Measurements from ENCODE around the gene SYNDIG1. TPM values are rescaled to one million over a fixed set of nuclear protein-coding genes. Genes with fewer than 3 reads are reported as not detected.

The SYNDIG1 gene
- total RNA-seq, 2 experiments from 2014 or later, result not detected

GRCh38 chr20:24531202-24531601, 61.8 kb downstream of the SYNDIG1 start:
- no peaks in the 10 kb centered on the region for H3K4me1 Mint-ChIP-seq (ENCODE audit: low read depth)
- no peak overlapping the region for H3K27ac Mint-ChIP-seq
- H3K27me3 Mint-ChIP-seq, result peaks cover 3% of the 10 kb centered on the region
- intact Hi-C loops (cut with micrococcal nuclease), result no loop called here
- ChIA-PET CTCF (no interaction called here), POLR2A (no interaction called here)
- H3K36me3 Mint-ChIP-seq, result no peaks in the 10 kb centered on the region
- no peaks in the 10 kb centered on the region for H3K9me3 Mint-ChIP-seq
- no peak overlapping the region for H3K4me3 Mint-ChIP-seq
- DNase-seq, result no peak

GRCh38 chr20:24531631-24532419, 62.4 kb downstream of the SYNDIG1 start:
- Mint-ChIP-seq H3K4me1 (ENCODE audit: low read depth) (no peaks in the 10 kb centered on the region), H3K4me3 (no peak overlapping the region), H3K27me3 (peaks cover 3% of the 10 kb centered on the region), H3K9me3 (no peaks in the 10 kb centered on the region), H3K27ac (no peak overlapping the region), H3K36me3 (no peaks in the 10 kb centered on the region)
- intact Hi-C loops (cut with micrococcal nuclease), result no loop called here
- POLR2A ChIA-PET, result no interaction called here
- no peak for DNase-seq
- CTCF ChIA-PET, result interaction anchor here (1.0 kb wide), 1 partner anchor 8 kb away, joined by 3 read pairs; no protein-coding TSS in a partner anchor

- Mint-ChIP-seq H3K4me1 (ENCODE audit: low read depth) (no peaks in the 10 kb centered on the region), H3K36me3 (no peaks in the 10 kb centered on the region), H3K27me3 (peaks cover 3% of the 10 kb centered on the region), H3K9me3 (no peaks in the 10 kb centered on the region), H3K27ac (no peak overlapping the region), H3K4me3 (no peak overlapping the region)
- no peak for DNase-seq
- CTCF ChIA-PET, result no interaction called here
- POLR2A ChIA-PET, result no interaction called here
- intact Hi-C loops (cut with micrococcal nuclease), result no loop called here
Measured at GRCh38 chr20:24533449-24533848, 64.0 kb downstream of the SYNDIG1 start.

- Mint-ChIP-seq H3K27me3 (no peaks in the 10 kb centered on the region), H3K36me3 (no peaks in the 10 kb centered on the region), H3K4me1 (ENCODE audit: low read depth) (no peaks in the 10 kb centered on the region), H3K9me3 (no peaks in the 10 kb centered on the region), H3K4me3 (no peak overlapping the region), H3K27ac (no peak overlapping the region)
- ChIA-PET CTCF (no interaction called here), POLR2A (no interaction called here)
- intact Hi-C loops (cut with micrococcal nuclease), result no loop called here
- no peak for DNase-seq
Measured at GRCh38 chr20:24534282-24534681, 64.9 kb downstream of the SYNDIG1 start.

GRCh38 chr20:24535941-24536730, 66.7 kb downstream of the SYNDIG1 start:
- H3K27me3 Mint-ChIP-seq, result peaks cover 5% of the 10 kb centered on the region
- H3K4me1 Mint-ChIP-seq (ENCODE audit: low read depth), result no peaks in the 10 kb centered on the region
- H3K4me3 Mint-ChIP-seq, result no peak overlapping the region
- H3K9me3 Mint-ChIP-seq, result no peaks in the 10 kb centered on the region
- POLR2A ChIA-PET, result no interaction called here
- intact Hi-C loops (cut with micrococcal nuclease), result no loop called here
- CTCF ChIA-PET, result no interaction called here
- H3K36me3 Mint-ChIP-seq, result no peaks in the 10 kb centered on the region
- no peak overlapping the region for H3K27ac Mint-ChIP-seq
- no peak for DNase-seq

GRCh38 chr20:24537210-24537609, 67.8 kb downstream of the SYNDIG1 start:
- no peaks in the 10 kb centered on the region for H3K9me3 Mint-ChIP-seq
- DNase-seq, result no peak
- intact Hi-C loops (cut with micrococcal nuclease), result no loop called here
- CTCF ChIA-PET, result no interaction called here
- H3K27me3 Mint-ChIP-seq, result peaks cover 11% of the 10 kb centered on the region
- POLR2A ChIA-PET, result no interaction called here
- H3K4me3 Mint-ChIP-seq, result no peak overlapping the region
- no peaks in the 10 kb centered on the region for H3K36me3 Mint-ChIP-seq
- no peaks in the 10 kb centered on the region for H3K4me1 Mint-ChIP-seq (ENCODE audit: low read depth)
- no peak overlapping the region for H3K27ac Mint-ChIP-seq

- no peak overlapping the region for H3K4me3 Mint-ChIP-seq
- H3K36me3 Mint-ChIP-seq, result no peaks in the 10 kb centered on the region
- no peaks in the 10 kb centered on the region for H3K4me1 Mint-ChIP-seq (ENCODE audit: low read depth)
- DNase-seq, result no peak
- ChIA-PET POLR2A (no interaction called here), CTCF (no interaction called here)
- peaks cover 14% of the 10 kb centered on the region for H3K27me3 Mint-ChIP-seq
- H3K27ac Mint-ChIP-seq, result no peak overlapping the region
- intact Hi-C loops (cut with micrococcal nuclease), result no loop called here
- no peaks in the 10 kb centered on the region for H3K9me3 Mint-ChIP-seq
Measured at GRCh38 chr20:24542721-24543120, 73.3 kb downstream of the SYNDIG1 start.

- Mint-ChIP-seq H3K27me3 (peaks cover 14% of the 10 kb centered on the region), H3K27ac (no peak overlapping the region), H3K4me3 (no peak overlapping the region), H3K36me3 (no peaks in the 10 kb centered on the region), H3K4me1 (ENCODE audit: low read depth) (no peaks in the 10 kb centered on the region), H3K9me3 (no peaks in the 10 kb centered on the region)
- DNase-seq, result no peak
- ChIA-PET POLR2A (no interaction called here), CTCF (no interaction called here)
- intact Hi-C loops (cut with micrococcal nuclease), result no loop called here
Measured at GRCh38 chr20:24543168-24543567, 73.7 kb downstream of the SYNDIG1 start.

GRCh38 chr20:24543741-24544140, 74.3 kb downstream of the SYNDIG1 start:
- H3K4me3 Mint-ChIP-seq, result no peak overlapping the region
- H3K27me3 Mint-ChIP-seq, result peaks cover 16% of the 10 kb centered on the region
- intact Hi-C loops (cut with micrococcal nuclease), result no loop called here
- POLR2A ChIA-PET, result no interaction called here
- no peak overlapping the region for H3K27ac Mint-ChIP-seq
- no peaks in the 10 kb centered on the region for H3K4me1 Mint-ChIP-seq (ENCODE audit: low read depth)
- no peaks in the 10 kb centered on the region for H3K9me3 Mint-ChIP-seq
- CTCF ChIA-PET, result no interaction called here
- DNase-seq, result no peak
- H3K36me3 Mint-ChIP-seq, result no peaks in the 10 kb centered on the region

GRCh38 chr20:24544371-24544770, 74.9 kb downstream of the SYNDIG1 start:
- DNase-seq, result no peak
- POLR2A ChIA-PET, result no interaction called here
- no peaks in the 10 kb centered on the region for H3K4me1 Mint-ChIP-seq (ENCODE audit: low read depth)
- CTCF ChIA-PET, result no interaction called here
- no peaks in the 10 kb centered on the region for H3K9me3 Mint-ChIP-seq
- intact Hi-C loops (cut with micrococcal nuclease), result no loop called here
- H3K27ac Mint-ChIP-seq, result no peak overlapping the region
- H3K36me3 Mint-ChIP-seq, result no peaks in the 10 kb centered on the region
- H3K27me3 Mint-ChIP-seq, result peaks cover 16% of the 10 kb centered on the region
- H3K4me3 Mint-ChIP-seq, result no peak overlapping the region

GRCh38 chr20:24545168-24545567, 75.7 kb downstream of the SYNDIG1 start:
- Mint-ChIP-seq H3K4me1 (ENCODE audit: low read depth) (no peaks in the 10 kb centered on the region), H3K27me3 (peaks cover 16% of the 10 kb centered on the region), H3K9me3 (no peaks in the 10 kb centered on the region), H3K27ac (no peak overlapping the region), H3K4me3 (no peak overlapping the region), H3K36me3 (no peaks in the 10 kb centered on the region)
- DNase-seq, result no peak
- ChIA-PET CTCF (no interaction called here), POLR2A (no interaction called here)
- intact Hi-C loops (cut with micrococcal nuclease), result no loop called here

- POLR2A ChIA-PET, result no interaction called here
- H3K36me3 Mint-ChIP-seq, result no peaks in the 10 kb centered on the region
- CTCF ChIA-PET, result no interaction called here
- DNase-seq, result no peak
- peaks cover 9% of the 10 kb centered on the region for H3K27me3 Mint-ChIP-seq
- peaks cover 3% of the 10 kb centered on the region for H3K9me3 Mint-ChIP-seq
- intact Hi-C loops (cut with micrococcal nuclease), result no loop called here
- no peak overlapping the region for H3K27ac Mint-ChIP-seq
- H3K4me3 Mint-ChIP-seq, result no peak overlapping the region
- H3K4me1 Mint-ChIP-seq (ENCODE audit: low read depth), result no peaks in the 10 kb centered on the region
Measured at GRCh38 chr20:24546232-24546892, 76.9 kb downstream of the SYNDIG1 start.

All from activated CD4-positive, alpha-beta memory T cell treated with anti-CD3 and anti-CD28 coated beads for 36 hours (primary cell).